Uterus (tissue), 2 donors: ENCODE results near the gene ANXA10.

Experiments
- CTCF ChIP-seq, 4 experiments: fragments of 200-600 bp in 2 of 4; fragments of 450-650 bp in 2 of 4; sonication (generic) in 2 of 4; IDR thresholded peaks; one replicate each; pipeline ENCODE4 v1.5.1; 2016 to 2019; ENCODE audit warnings: antibody characterized with exemption in 4 of 4, mild to moderate bottlenecking in 2 of 4, moderate library complexity in 1 of 4
- POLR2A ChIP-seq, 2 donors: fragments of 450-650 bp; IDR thresholded peaks; one replicate each; pipeline ENCODE4 v1.6.1; 2016; ENCODE audit warnings: antibody characterized with exemption in 2 of 2, mild to moderate bottlenecking in 1 of 2, moderate library complexity in 1 of 2

GRCh38 chr4:168098248-168098717 lies 5.9 kb downstream of the ANXA10 start:
- TF ChIP-seq POLR2A (IDR thresholded peaks at IDR 0.05) (no peak), CTCF (IDR thresholded peaks at IDR 0.05) (no peak)
